Subcutaneous abdominal adipose tissue (tissue), 5 donors: ENCODE results near the gene ALDOB.

Experiments
- H3K27ac ChIP-seq: one replicate; pipeline ENCODE4 v1.7.0; 2013; ENCODE audit warnings: low read depth, mild to moderate bottlenecking, inconsistent platforms, low read length, moderate library complexity
- H3K27me3 ChIP-seq, 5 donors: one replicate each; pipeline ENCODE4 v1.7.0; 2013; ENCODE audit warnings: low read length in 5 of 5, inconsistent platforms in 1 of 5; ENCODE audit not compliant: control insufficient read depth in 5 of 5, insufficient read depth in 4 of 5
- H3K36me3 ChIP-seq, 5 donors: one replicate each; pipeline ENCODE4 v1.7.0; 2013; ENCODE audit warnings: low read length in 5 of 5; ENCODE audit not compliant: control insufficient read depth in 5 of 5, insufficient read depth in 5 of 5
- H3K4me1 ChIP-seq, 5 donors: one replicate each; pipeline ENCODE4 v1.7.0; 2013; ENCODE audit warnings: low read length in 5 of 5, mild to moderate bottlenecking in 3 of 5, moderate library complexity in 1 of 5; ENCODE audit not compliant: control insufficient read depth in 5 of 5, insufficient read depth in 5 of 5
- H3K4me3 ChIP-seq, 5 donors: one replicate each; pipeline ENCODE4 v1.7.0; 2013; ENCODE audit warnings: low read length in 5 of 5, low read depth in 1 of 5
- H3K9ac ChIP-seq, 5 donors: one replicate each; pipeline ENCODE4 v1.7.0; 2013; ENCODE audit warnings: low read length in 5 of 5, mild to moderate bottlenecking in 4 of 5, moderate library complexity in 3 of 5
- H3K9me3 ChIP-seq, 5 donors: one replicate each; pipeline ENCODE4 v1.7.0; 2013; ENCODE audit warnings: low read length in 5 of 5; ENCODE audit not compliant: control insufficient read depth in 5 of 5
- donor health status: healthy.
- donor health status: healthy.
- donor health status: healthy.
- donor health status: healthy.
- donor health status: healthy.

Gene ALDOB

GRCh38 chr9:101446732-101447131, 11.2 kb upstream of the ALDOB start:
- Histone ChIP-seq H3K27ac (no peak overlapping the region), H3K4me3 (no peak overlapping the region), H3K9ac (no peak overlapping the region), H3K9me3 (no peaks in the 10 kb centered on the region), H3K27me3 (peaks cover 0 to 2% (median 0%) of the 10 kb centered on the region in 5 donors), H3K36me3 (no peaks in the 10 kb centered on the region), H3K4me1 (peaks cover 0 to 14% (median 5%) of the 10 kb centered on the region in 5 donors)

GRCh38 chr9:101445353-101446029, 9.9 kb upstream of the ALDOB start:
- H3K4me3 ChIP-seq, result no peak overlapping the region
- H3K4me1 ChIP-seq, result peaks cover 0 to 14% (median 5%) of the 10 kb centered on the region in 5 donors
- no peak overlapping the region for H3K27ac ChIP-seq
- H3K9ac ChIP-seq, result no peak overlapping the region
- no peaks in the 10 kb centered on the region for H3K36me3 ChIP-seq
- no peaks in the 10 kb centered on the region for H3K9me3 ChIP-seq
- H3K27me3 ChIP-seq, result peaks cover 0 to 3% (median 0%) of the 10 kb centered on the region in 5 donors

- Histone ChIP-seq H3K4me1 (peaks cover 0 to 4% (median 0%) of the 10 kb centered on the region in 5 donors), H3K27ac (no peak overlapping the region), H3K9me3 (no peaks in the 10 kb centered on the region), H3K4me3 (no peak overlapping the region), H3K9ac (no peak overlapping the region), H3K27me3 (peaks cover 0 to 3% (median 0%) of the 10 kb centered on the region in 5 donors), H3K36me3 (no peaks in the 10 kb centered on the region)
Measured at GRCh38 chr9:101443364-101443771, 7.8 kb upstream of the ALDOB start.

GRCh38 chr9:101442736-101443135, 7.2 kb upstream of the ALDOB start:
- no peak overlapping the region for H3K9ac ChIP-seq
- H3K9me3 ChIP-seq, result no peaks in the 10 kb centered on the region
- H3K4me3 ChIP-seq, result no peak overlapping the region
- no peak overlapping the region for H3K27ac ChIP-seq
- peaks cover 0 to 3% (median 0%) of the 10 kb centered on the region in 5 donors for H3K27me3 ChIP-seq
- H3K36me3 ChIP-seq, result no peaks in the 10 kb centered on the region
- H3K4me1 ChIP-seq, result peaks cover 0 to 4% (median 0%) of the 10 kb centered on the region in 5 donors

GRCh38 chr9:101442318-101442717, 6.7 kb upstream of the ALDOB start:
- H3K4me1 ChIP-seq, result peaks cover 0 to 4% (median 0%) of the 10 kb centered on the region in 5 donors
- H3K4me3 ChIP-seq, result no peak overlapping the region
- no peak overlapping the region for H3K27ac ChIP-seq
- H3K9me3 ChIP-seq, result no peaks in the 10 kb centered on the region
- H3K9ac ChIP-seq, result no peak overlapping the region
- H3K36me3 ChIP-seq, result no peaks in the 10 kb centered on the region
- H3K27me3 ChIP-seq, result peaks cover 0 to 3% (median 0%) of the 10 kb centered on the region in 5 donors

- no peak overlapping the region for H3K9ac ChIP-seq
- H3K4me1 ChIP-seq, result peaks cover 0 to 4% (median 0%) of the 10 kb centered on the region in 5 donors
- no peak overlapping the region for H3K27ac ChIP-seq
- no peaks in the 10 kb centered on the region for H3K36me3 ChIP-seq
- no peak overlapping the region for H3K4me3 ChIP-seq
- H3K9me3 ChIP-seq, result no peaks in the 10 kb centered on the region
- H3K27me3 ChIP-seq, result peaks cover 0 to 3% (median 0%) of the 10 kb centered on the region in 5 donors
Measured at GRCh38 chr9:101440714-101441230, 5.2 kb upstream of the ALDOB start.

GRCh38 chr9:101438523-101438922, 2.9 kb upstream of the ALDOB start:
- no peak overlapping the region for H3K27ac ChIP-seq
- H3K4me1 ChIP-seq, result no peaks in the 10 kb centered on the region
- H3K27me3 ChIP-seq, result peaks cover 0 to 3% (median 0%) of the 10 kb centered on the region in 5 donors

GRCh38 chr9:101437806-101438232, 2.2 kb upstream of the ALDOB start:
- Histone ChIP-seq H3K4me3 (no peak overlapping the region), H3K27ac (no peak overlapping the region), H3K27me3 (peaks cover 0 to 3% (median 0%) of the 10 kb centered on the region in 5 donors), H3K9ac (no peak overlapping the region), H3K36me3 (no peaks in the 10 kb centered on the region), H3K4me1 (no peaks in the 10 kb centered on the region), H3K9me3 (no peaks in the 10 kb centered on the region)

More at GRCh38 chr9:101438523-101438922, 2.9 kb upstream of the ALDOB start:
- no peak overlapping the region for H3K9ac ChIP-seq
- H3K36me3 ChIP-seq, result no peaks in the 10 kb centered on the region
- H3K4me3 ChIP-seq, result no peak overlapping the region
- no peaks in the 10 kb centered on the region for H3K9me3 ChIP-seq

- Histone ChIP-seq H3K4me1 (no peaks in the 10 kb centered on the region), H3K9me3 (no peaks in the 10 kb centered on the region), H3K4me3 (no peak overlapping the region), H3K9ac (no peak overlapping the region), H3K36me3 (no peaks in the 10 kb centered on the region), H3K27ac (no peak overlapping the region), H3K27me3 (peaks cover 0 to 2% (median 0%) of the 10 kb centered on the region in 5 donors)
Measured at GRCh38 chr9:101434998-101435397, 576 bp downstream of the ALDOB start.

- no peak overlapping the region for H3K4me3 ChIP-seq
- H3K9me3 ChIP-seq, result no peaks in the 10 kb centered on the region
- no peak overlapping the region for H3K9ac ChIP-seq
- no peaks in the 10 kb centered on the region for H3K4me1 ChIP-seq
- H3K36me3 ChIP-seq, result no peaks in the 10 kb centered on the region
- no peak overlapping the region for H3K27ac ChIP-seq
- peaks cover 0 to 2% (median 0%) of the 10 kb centered on the region in 5 donors for H3K27me3 ChIP-seq
Measured at GRCh38 chr9:101433229-101433628, 2.3 kb downstream of the ALDOB start.
